ENCODE results near the gene RHBDF2. TPM values are rescaled to one million over a fixed set of nuclear protein-coding genes. Genes with fewer than 3 reads are reported as not detected.

Gene RHBDF2
- total RNA-seq, 1 donor = 62.1 TPM

GRCh38 chr17:76441686-76442340 is 59.4 kb downstream of the RHBDF2 start:
- Histone ChIP-seq H3K4me3 (ENCODE audit: low read length) (no peak overlapping the region), H3K4me1 (ENCODE audit: insufficient read depth, low read length) (peaks cover 40% of the 10 kb centered on the region), H3K9me3 (ENCODE audit: low read depth, low read length) (no peaks in the 10 kb centered on the region), H3K27me3 (ENCODE audit: insufficient read depth, low read length) (no peaks in the 10 kb centered on the region)

DNA sequence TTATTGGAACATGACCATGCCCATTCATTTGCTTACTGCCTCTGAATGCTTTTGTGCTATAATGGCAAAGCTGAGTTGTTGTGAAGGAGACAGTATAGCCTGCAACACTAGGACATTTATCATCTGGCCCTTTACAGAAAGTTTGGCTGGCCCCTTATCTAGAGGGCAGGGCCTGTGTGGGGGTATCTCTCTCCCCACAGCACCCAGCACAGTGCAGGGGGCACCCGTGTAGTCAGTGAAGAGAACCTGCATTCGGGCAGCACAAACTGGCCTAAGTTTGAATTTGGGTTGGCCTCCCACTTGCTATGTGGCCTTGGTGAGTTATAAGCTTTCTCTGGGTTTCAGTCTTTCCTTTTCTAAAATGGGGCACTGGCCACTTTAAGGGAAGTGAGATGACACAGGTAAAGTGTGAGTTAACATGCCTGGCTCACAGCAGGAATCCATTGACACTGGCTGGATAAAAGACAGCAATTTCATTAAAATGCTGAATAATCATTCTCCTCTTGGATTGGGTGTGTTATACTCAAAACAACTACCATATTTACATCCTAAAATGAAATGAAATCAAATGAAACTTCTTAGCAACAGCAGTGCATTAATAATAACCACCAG is 60.4 kb downstream of the RHBDF2 start:
- H3K27me3 ChIP-seq (ENCODE audit: insufficient read depth, low read length) = no peaks in the 10 kb centered on the region
- H3K4me1 ChIP-seq (ENCODE audit: insufficient read depth, low read length) = peaks cover 31% of the 10 kb centered on the region
- no peaks in the 10 kb centered on the region for H3K9me3 ChIP-seq (ENCODE audit: low read depth, low read length)
- no peak overlapping the region for H3K4me3 ChIP-seq (ENCODE audit: low read length)

DNA sequence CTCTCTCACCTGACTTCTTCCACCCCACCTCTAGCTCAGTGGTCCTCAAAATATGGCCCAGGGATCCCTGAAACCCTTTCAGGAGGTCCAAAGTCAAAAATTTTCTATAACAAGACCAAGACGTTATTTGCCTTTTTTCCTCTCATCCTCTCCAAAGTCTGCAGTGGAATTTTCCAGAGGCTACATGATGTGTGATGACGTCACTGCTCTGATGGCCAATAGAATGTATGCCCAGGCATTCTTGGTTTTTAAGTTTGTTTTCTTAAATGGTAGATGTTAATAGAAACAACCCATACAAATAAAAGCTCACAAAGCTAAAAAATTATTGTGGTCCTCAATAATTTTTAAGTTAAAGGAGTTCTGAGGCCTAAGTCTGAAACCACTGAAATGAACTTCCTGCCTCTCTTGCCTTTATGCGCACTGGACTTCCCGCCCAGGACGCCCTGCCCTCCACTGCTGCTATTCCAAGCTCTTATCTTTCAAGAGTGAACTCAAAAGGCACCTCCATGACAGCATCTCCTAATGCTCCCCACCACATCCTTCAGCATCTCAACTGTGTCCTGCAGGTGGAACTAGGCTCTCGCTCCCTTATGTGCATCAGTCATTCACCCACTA is 61.8 kb downstream of the RHBDF2 start:
- H3K27me3 ChIP-seq (ENCODE audit: insufficient read depth, low read length) = no peaks in the 10 kb centered on the region
- peaks cover 23% of the 10 kb centered on the region for H3K4me1 ChIP-seq (ENCODE audit: insufficient read depth, low read length)
- no peak overlapping the region for H3K4me3 ChIP-seq (ENCODE audit: low read length)
- H3K9me3 ChIP-seq (ENCODE audit: low read depth, low read length) = no peaks in the 10 kb centered on the region

- Histone ChIP-seq H3K9me3 (ENCODE audit: low read depth, low read length) (no peaks in the 10 kb centered on the region), H3K4me1 (ENCODE audit: insufficient read depth, low read length) (peaks cover 23% of the 10 kb centered on the region), H3K4me3 (ENCODE audit: low read length) (no peak overlapping the region), H3K27me3 (ENCODE audit: insufficient read depth, low read length) (no peaks in the 10 kb centered on the region)
Measured at GRCh38 chr17:76438906-76439305, 62.3 kb downstream of the RHBDF2 start.

GRCh38 chr17:76437467-76438402 is 63.5 kb downstream of the RHBDF2 start:
- H3K9me3 ChIP-seq (ENCODE audit: low read depth, low read length) = no peaks in the 10 kb centered on the region
- H3K4me3 ChIP-seq (ENCODE audit: low read length) = no peak overlapping the region
- H3K4me1 ChIP-seq (ENCODE audit: insufficient read depth, low read length) = peaks cover 18% of the 10 kb centered on the region
- no peaks in the 10 kb centered on the region for H3K27me3 ChIP-seq (ENCODE audit: insufficient read depth, low read length)

GRCh38 chr17:76435751-76436150 is 65.5 kb downstream of the RHBDF2 start:
- no peak overlapping the region for H3K4me3 ChIP-seq (ENCODE audit: low read length)
- H3K27me3 ChIP-seq (ENCODE audit: insufficient read depth, low read length) = no peaks in the 10 kb centered on the region
- H3K9me3 ChIP-seq (ENCODE audit: low read depth, low read length) = no peaks in the 10 kb centered on the region
- peaks cover 4% of the 10 kb centered on the region for H3K4me1 ChIP-seq (ENCODE audit: insufficient read depth, low read length)

DNA sequence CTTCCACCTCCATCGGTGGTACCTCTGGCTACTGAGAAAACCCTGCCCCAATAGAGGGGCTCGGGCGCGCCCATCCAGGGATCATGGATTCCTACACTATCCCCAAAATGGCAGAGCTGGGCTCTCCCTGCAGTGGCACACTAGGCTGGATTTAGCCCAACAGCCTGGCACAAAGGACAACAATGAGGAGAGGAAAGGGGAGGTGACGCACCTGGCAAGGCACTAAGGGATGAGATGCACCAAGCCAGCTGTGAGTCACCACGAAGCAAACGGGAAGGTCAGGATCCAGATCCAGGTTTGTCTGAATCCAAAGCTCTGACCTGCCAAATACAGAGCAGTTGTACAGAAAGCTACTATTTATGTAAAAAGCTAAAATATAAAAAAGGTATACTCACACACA is 66.4 kb downstream of the RHBDF2 start:
- Histone ChIP-seq H3K4me1 (ENCODE audit: insufficient read depth, low read length) (peaks cover 6% of the 10 kb centered on the region), H3K27me3 (ENCODE audit: insufficient read depth, low read length) (no peaks in the 10 kb centered on the region), H3K9me3 (ENCODE audit: low read depth, low read length) (no peaks in the 10 kb centered on the region), H3K4me3 (ENCODE audit: low read length) (no peak overlapping the region)

GRCh38 chr17:76433693-76434092 is 67.5 kb downstream of the RHBDF2 start:
- Histone ChIP-seq H3K4me1 (ENCODE audit: insufficient read depth, low read length) (peaks cover 11% of the 10 kb centered on the region), H3K9me3 (ENCODE audit: low read depth, low read length) (no peaks in the 10 kb centered on the region), H3K27me3 (ENCODE audit: insufficient read depth, low read length) (no peaks in the 10 kb centered on the region), H3K4me3 (ENCODE audit: low read length) (no peak overlapping the region)

- Histone ChIP-seq H3K4me3 (ENCODE audit: low read length) (no peak overlapping the region), H3K27me3 (ENCODE audit: insufficient read depth, low read length) (no peaks in the 10 kb centered on the region), H3K9me3 (ENCODE audit: low read depth, low read length) (no peaks in the 10 kb centered on the region), H3K4me1 (ENCODE audit: insufficient read depth, low read length) (peaks cover 14% of the 10 kb centered on the region)
Measured at GRCh38 chr17:76432712-76433336, 68.4 kb downstream of the RHBDF2 start.

GRCh38 chr17:76432004-76432403 is 69.2 kb downstream of the RHBDF2 start:
- Histone ChIP-seq H3K27me3 (ENCODE audit: insufficient read depth, low read length) (no peaks in the 10 kb centered on the region), H3K9me3 (ENCODE audit: low read depth, low read length) (no peaks in the 10 kb centered on the region), H3K4me1 (ENCODE audit: insufficient read depth, low read length) (peaks cover 22% of the 10 kb centered on the region), H3K4me3 (ENCODE audit: low read length) (no peak overlapping the region)

DNA sequence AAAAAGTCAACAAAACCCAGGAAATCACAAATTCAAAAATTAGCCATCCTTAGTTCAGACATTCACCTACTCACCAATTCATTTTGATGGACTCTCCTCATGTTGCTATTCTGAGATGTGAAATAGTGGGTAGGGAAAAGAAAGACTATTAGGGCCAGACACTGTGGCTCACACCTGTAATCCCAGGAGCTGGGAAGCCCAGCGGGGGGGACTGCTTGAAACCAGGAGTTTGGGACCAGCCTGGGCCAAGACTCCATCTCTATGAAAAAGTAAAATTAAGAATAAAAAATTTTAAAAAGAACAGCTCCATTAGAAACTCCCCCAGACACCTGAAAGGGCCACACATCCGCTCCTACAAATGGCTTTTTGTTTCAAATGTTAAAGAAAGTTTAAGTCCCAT is 69.7 kb downstream of the RHBDF2 start:
- Histone ChIP-seq H3K4me3 (ENCODE audit: low read length) (no peak overlapping the region), H3K4me1 (ENCODE audit: insufficient read depth, low read length) (peaks cover 26% of the 10 kb centered on the region), H3K9me3 (ENCODE audit: low read depth, low read length) (no peaks in the 10 kb centered on the region), H3K27me3 (ENCODE audit: insufficient read depth, low read length) (no peaks in the 10 kb centered on the region)

DNA sequence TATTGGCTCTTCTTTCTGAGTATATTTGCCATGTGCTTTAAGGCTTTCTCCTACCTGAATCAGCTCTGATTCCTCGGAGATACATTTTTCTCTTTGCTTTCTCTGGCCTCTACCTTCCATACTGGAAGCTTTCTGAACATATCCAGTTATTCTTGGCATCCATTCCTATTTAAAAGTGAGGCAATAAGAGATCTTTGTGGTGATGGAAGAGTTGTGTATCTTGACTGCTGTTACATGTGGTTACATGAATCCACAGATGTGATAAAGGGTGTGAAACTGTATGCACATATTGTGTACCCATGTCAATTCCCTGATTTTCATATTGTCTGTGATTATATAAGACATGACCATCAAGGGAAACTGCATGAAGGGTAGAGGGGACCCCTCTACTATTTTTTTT is 72.7 kb downstream of the RHBDF2 start:
- Histone ChIP-seq H3K4me3 (ENCODE audit: low read length) (no peak overlapping the region), H3K4me1 (ENCODE audit: insufficient read depth, low read length) (peaks cover 33% of the 10 kb centered on the region), H3K27me3 (ENCODE audit: insufficient read depth, low read length) (no peaks in the 10 kb centered on the region), H3K9me3 (ENCODE audit: low read depth, low read length) (no peaks in the 10 kb centered on the region)

GRCh38 chr17:76427501-76428231 is 73.6 kb downstream of the RHBDF2 start:
- H3K4me3 ChIP-seq (ENCODE audit: low read length) = no peak overlapping the region
- peaks cover 33% of the 10 kb centered on the region for H3K4me1 ChIP-seq (ENCODE audit: insufficient read depth, low read length)
- no peaks in the 10 kb centered on the region for H3K9me3 ChIP-seq (ENCODE audit: low read depth, low read length)
- H3K27me3 ChIP-seq (ENCODE audit: insufficient read depth, low read length) = no peaks in the 10 kb centered on the region

DNA sequence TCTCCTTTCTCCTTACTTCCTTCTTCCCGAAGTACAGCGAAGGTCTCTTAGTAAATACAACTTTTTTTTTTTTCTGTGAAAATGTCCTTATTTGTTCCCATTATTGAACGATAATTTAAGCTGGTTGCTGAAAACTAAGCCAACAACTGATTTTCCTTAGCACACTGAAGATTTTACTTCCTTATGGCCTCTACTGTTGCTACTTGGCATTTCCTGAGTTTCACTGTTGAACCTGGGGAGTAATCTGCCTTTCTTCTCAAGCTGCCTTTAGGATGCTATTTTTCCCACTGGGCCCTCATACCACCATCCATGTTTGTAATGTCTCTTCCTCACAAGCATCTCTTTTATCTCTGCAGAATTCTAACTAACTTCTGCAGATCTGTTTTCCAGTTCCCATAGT is 74.4 kb downstream of the RHBDF2 start:
- H3K4me1 ChIP-seq (ENCODE audit: insufficient read depth, low read length) = peaks cover 33% of the 10 kb centered on the region
- H3K27me3 ChIP-seq (ENCODE audit: insufficient read depth, low read length) = no peaks in the 10 kb centered on the region
- H3K9me3 ChIP-seq (ENCODE audit: low read depth, low read length) = no peaks in the 10 kb centered on the region
- no peak overlapping the region for H3K4me3 ChIP-seq (ENCODE audit: low read length)
